Measurements from ENCODE around the gene PRKRIP1. TPM values are rescaled to one million over a fixed set of nuclear protein-coding genes. Genes with fewer than 3 reads are reported as not detected.
A peak's percentile ranks its signal among the peaks of the same experiment; 100 is the strongest.

PRKRIP1 gene
- total RNA-seq, 6 experiments from 2014 or later: 6.1 to 9.8 (median 8.9) TPM

- Histone ChIP-seq H3K27ac (peak overlapping the region in 1 of 3 donors; percentile 5), H3K36me3 (peaks cover 0 to 27% (median 2%) of the 10 kb centered on the region in 4 donors), H3K27me3 (no peaks in the 10 kb centered on the region), H3K4me1 (no peaks in the 10 kb centered on the region), H3K9me3 (no peaks in the 10 kb centered on the region), H3K4me3 (no peak overlapping the region)
- peak; percentile 13 to 49 (median 45) for ATAC-seq
- DNase-seq: no peak
- 44% methylated on average over 3 of the region's 12 CpGs for WGBS (ENCODE audit: insufficient coverage, low coverage, low lambda C conversion rate, missing lambda C conversion rate)
- TF ChIP-seq POLR2A (IDR thresholded peaks at IDR 0.05) (no peak), CTCF (IDR thresholded peaks at IDR 0.05) (no peak)
- intact Hi-C loops (cut with DNase I): no loop called here
These were observed 19.6 kb downstream of the PRKRIP1 start for GRCh38 chr7:102415685-102416225.

GRCh38 chr7:102416406-102416805, 20.2 kb downstream of the PRKRIP1 start:
- Histone ChIP-seq H3K36me3 (peaks cover 0 to 28% (median 2%) of the 10 kb centered on the region in 4 donors), H3K27me3 (no peaks in the 10 kb centered on the region), H3K4me1 (no peaks in the 10 kb centered on the region), H3K4me3 (no peak overlapping the region), H3K9me3 (no peaks in the 10 kb centered on the region), H3K27ac (no peak overlapping the region)
- TF ChIP-seq CTCF (IDR thresholded peaks at IDR 0.05) (no peak), POLR2A (IDR thresholded peaks at IDR 0.05) (no peak)
- intact Hi-C loops (cut with DNase I): no loop called here
- no peak for ATAC-seq
- 86% methylated on average over 6 of the region's 6 CpGs for WGBS (ENCODE audit: insufficient coverage, low coverage, low lambda C conversion rate, missing lambda C conversion rate)
- DNase-seq: no peak

GRCh38 chr7:102417105-102417504, 20.9 kb downstream of the PRKRIP1 start:
- ATAC-seq (no peak), DNase-seq (no peak)
- Histone ChIP-seq H3K4me3 (no peak overlapping the region), H3K27ac (no peak overlapping the region), H3K4me1 (no peaks in the 10 kb centered on the region), H3K27me3 (no peaks in the 10 kb centered on the region), H3K36me3 (peaks cover 0 to 31% (median 2%) of the 10 kb centered on the region in 4 donors), H3K9me3 (no peaks in the 10 kb centered on the region)
- TF ChIP-seq POLR2A (IDR thresholded peaks at IDR 0.05) (no peak), CTCF (IDR thresholded peaks at IDR 0.05) (no peak)
- 55% methylated on average over 3 of the region's 3 CpGs for WGBS (ENCODE audit: insufficient coverage, low coverage, low lambda C conversion rate, missing lambda C conversion rate)
- intact Hi-C loops (cut with DNase I): no loop called here

- ATAC-seq (no peak), DNase-seq (no peak)
- Histone ChIP-seq H3K9me3 (no peaks in the 10 kb centered on the region), H3K4me3 (no peak overlapping the region), H3K4me1 (no peaks in the 10 kb centered on the region), H3K36me3 (peaks cover 0 to 25% (median 2%) of the 10 kb centered on the region in 4 donors), H3K27me3 (no peaks in the 10 kb centered on the region), H3K27ac (no peak overlapping the region)
- intact Hi-C loops (cut with DNase I): no loop called here
- TF ChIP-seq CTCF (IDR thresholded peaks at IDR 0.05) (no peak), POLR2A (IDR thresholded peaks at IDR 0.05) (no peak)
- WGBS (ENCODE audit: insufficient coverage, low coverage, low lambda C conversion rate, missing lambda C conversion rate): 71% methylated on average over 3 of the region's 5 CpGs
These were observed 22.4 kb downstream of the PRKRIP1 start for GRCh38 chr7:102418592-102418991.
